Activated CD4-positive, CD25-positive, alpha-beta regulatory T cell treated with anti-CD3 and anti-CD28 coated beads, Interleukin-2, amount 50 U/mL, for 72 hours (primary cell): ENCODE data around the gene MBD6.
"Not testable (repeated sequence)": the region's sequence is repeated elsewhere in the genome, so short reads cannot be mapped to it uniquely, and the experiment has no call there.

Experiments used
- DNase-seq: peaks from one replicate; pipeline ENCODE4 v3.0.0; 2021

Gene MBD6

DNA sequence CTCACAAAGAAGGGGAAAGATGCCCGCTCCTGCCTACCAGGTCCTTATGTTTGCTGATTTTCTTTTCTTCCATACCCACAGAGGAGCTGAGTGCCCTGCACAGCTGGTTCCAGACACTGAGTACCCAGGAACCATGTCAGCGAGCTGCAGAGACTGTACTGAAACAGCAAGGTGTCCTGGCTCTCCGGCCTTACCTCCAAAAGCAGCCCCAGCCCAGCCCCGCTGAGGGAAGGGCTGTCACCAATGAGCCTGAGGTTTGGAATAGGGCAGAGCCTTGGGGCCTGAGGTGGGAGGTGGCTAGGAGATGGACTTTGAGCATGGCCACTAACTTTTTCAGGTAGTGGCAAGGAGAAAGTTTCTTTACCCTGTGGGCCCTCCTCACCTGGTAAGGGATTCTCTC, 32.5 kb upstream of the MBD6 start:
- DNase-seq = no peak

DNA sequence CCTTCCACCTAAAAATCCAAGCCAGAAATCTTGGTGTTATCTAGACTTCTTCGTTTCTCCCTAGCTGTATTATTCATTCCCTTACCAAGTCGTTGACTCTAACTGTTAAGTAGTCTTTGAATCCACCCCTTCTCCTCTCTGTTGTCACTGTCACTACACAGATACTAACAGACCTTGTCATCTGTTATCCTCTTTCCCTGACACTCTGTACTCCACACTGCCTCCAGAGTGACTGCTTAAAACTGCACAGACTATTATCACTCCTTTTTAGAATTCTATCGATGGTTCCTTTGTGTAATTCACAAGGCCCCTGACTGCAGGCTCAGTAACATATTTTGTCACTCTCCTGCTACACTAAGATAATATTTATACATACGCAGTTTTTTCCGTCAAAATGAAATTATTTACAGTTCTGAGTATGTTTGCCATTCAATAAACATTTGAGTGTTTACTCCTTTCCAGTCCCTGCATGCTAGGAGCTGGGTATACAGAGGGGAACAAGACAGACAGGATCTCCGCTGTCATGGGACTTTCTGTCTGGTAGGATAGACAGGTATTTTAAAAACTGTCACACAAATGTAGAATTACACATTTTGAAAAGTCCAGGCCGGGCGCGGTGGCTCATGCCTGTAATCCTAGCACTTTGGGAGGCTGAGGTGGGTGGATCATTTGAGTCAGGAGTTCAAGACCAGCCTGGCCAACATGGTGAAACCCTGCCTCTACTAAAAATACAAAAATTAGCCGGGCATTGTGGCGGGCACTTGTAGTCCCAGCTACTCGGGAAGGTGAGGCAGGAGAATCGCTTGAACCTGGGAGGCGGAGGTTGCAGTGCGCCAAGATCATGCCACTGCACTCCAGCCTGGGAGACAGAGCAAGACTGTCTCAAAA, 31.0 kb upstream of the MBD6 start:
- no peak for DNase-seq

DNA sequence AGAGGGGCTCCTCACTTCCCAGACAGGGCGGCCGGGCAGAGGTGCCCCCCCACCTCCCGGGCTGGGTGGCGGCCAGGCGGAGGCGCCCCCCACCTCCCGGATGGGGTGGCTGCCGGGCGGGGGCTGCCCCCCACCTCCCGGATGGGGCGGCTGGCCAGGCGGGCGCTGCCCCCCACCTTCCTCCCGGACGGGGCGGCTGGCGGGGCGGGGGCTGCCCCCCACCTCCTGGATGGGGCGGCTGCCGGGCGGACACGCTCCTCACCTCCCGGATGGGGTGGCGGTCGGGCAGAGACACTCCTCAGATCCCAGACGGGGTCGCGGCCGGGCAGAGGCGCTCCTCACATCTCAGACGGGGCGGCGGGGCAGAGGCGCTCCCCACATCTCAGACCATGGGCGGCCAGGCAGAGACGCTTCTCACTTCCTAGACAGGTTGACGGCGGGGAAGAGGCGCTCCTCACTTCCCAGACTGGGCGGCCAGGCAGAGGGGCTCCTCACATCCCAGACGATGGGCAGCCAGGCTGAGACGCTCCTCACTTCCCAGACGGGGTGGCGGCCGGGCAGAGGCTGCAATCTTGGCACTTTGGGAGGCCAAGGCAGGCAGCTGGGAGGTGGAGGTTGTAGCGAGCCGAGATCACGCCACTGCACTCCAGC, 27.4 kb upstream of the MBD6 start:
- DNase-seq = not testable (repeated sequence)

- DNase-seq = no peak
These were observed 25.8 kb upstream of the MBD6 start for GRCh38 chr12:57496822-57497221.

- DNase-seq = no peak
These were observed 25.1 kb upstream of the MBD6 start for GRCh38 chr12:57497223-57498131.

DNA sequence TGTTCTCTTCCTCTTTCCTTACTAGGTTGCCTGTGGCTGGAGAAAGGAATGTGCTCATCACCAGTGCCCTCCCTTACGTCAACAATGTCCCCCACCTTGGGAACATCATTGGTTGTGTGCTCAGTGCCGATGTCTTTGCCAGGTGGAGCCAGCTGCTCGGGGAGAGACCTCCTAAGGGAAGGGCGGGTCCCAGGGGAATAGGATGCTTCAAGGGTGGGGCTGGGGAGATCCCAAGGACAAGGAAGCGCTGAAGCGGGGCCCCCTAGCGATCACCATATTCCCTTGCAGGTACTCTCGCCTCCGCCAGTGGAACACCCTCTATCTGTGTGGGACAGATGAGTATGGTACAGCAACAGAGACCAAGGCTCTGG, 24.5 kb upstream of the MBD6 start:
- DNase-seq = no peak

GRCh38 chr12:57498571-57498970, 24.1 kb upstream of the MBD6 start:
- DNase-seq = no peak

GRCh38 chr12:57500213-57500612, 22.4 kb upstream of the MBD6 start:
- DNase-seq = no peak

GRCh38 chr12:57502311-57502969, 20.2 kb upstream of the MBD6 start:
- DNase-seq = not testable (repeated sequence)

DNA sequence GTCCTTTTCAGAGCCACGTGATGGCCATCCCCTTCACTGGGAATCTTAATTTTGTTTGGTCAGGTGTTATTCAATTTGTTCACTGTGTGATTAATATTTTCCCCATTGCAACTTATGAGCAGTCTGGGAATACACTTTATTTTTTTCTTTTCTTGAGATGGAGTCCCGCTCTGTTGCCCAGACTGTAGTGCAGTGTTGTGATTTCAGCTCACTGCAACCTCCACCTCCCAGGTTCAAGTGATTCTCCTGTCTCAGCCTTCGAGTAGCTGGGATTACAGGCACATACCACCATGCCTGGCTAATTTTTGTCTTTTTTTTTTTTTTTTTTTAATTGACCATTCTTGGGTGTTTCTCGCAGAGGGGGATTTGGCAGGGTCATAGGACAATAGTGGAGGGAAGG, 16.1 kb upstream of the MBD6 start:
- not testable (repeated sequence) for DNase-seq

GRCh38 chr12:57507796-57508195, 14.8 kb upstream of the MBD6 start:
- DNase-seq = not testable (repeated sequence)

GRCh38 chr12:57511161-57511560, 11.5 kb upstream of the MBD6 start:
- no peak for DNase-seq

GRCh38 chr12:57511588-57512325, 10.9 kb upstream of the MBD6 start:
- DNase-seq = no peak

DNA sequence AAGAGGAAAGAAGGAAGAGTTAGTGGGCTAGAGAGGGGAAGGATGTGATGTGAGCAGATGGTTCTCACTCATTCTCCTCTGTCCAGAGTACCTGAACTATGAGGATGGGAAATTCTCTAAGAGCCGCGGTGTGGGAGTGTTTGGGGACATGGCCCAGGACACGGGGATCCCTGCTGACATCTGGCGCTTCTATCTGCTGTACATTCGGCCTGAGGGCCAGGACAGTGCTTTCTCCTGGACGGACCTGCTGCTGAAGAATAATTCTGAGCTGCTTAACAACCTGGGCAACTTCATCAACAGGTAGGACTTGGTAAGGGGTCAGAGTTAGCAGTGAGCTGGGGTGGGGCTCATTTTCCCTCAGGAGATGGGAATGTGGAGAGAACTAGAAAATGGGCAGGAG, 10.0 kb upstream of the MBD6 start:
- DNase-seq = no peak

DNA sequence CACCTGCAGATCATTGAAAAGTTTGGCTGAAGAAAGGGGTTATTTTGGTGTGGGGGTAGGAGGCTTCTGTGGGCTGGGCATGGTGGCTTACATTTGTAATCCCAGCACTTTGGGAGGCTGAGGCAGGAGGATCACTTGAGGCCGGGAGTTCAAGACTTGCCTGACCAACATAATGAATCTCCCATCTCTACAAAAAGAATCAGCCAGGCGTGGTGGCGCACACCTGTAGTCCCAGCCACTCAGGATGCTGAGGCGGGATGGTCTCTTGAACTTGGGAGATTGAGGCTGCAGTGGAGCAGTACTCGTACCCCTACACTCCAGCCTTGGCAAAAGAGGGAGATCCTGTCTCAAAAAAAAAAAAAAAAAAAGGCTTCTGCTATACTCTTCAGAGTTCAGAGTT, 9.4 kb upstream of the MBD6 start:
- DNase-seq = no peak

DNA sequence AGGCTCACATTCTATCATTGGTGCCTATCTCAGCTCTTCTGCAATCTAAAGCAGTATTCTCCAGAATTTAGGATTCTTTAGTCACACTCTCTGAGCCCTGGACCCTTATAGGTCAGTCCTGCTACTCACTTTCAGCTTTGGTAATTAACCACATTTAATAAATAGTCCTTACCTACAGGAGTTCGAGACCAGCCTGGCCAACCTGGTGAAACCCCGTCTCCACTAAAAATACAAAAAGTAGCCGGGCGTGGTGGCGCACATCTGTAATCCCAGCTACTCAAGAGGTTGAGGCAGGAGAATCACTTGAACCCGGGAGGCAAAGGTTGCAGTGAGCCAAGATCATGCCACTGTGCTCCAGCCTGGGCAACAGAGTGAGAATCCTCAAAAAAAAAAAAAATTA, 8.9 kb upstream of the MBD6 start:
- not testable (repeated sequence) for DNase-seq

GRCh38 chr12:57514246-57514645, 8.4 kb upstream of the MBD6 start:
- DNase-seq = not testable (repeated sequence)

GRCh38 chr12:57514720-57515407, 7.8 kb upstream of the MBD6 start:
- no peak for DNase-seq

DNA sequence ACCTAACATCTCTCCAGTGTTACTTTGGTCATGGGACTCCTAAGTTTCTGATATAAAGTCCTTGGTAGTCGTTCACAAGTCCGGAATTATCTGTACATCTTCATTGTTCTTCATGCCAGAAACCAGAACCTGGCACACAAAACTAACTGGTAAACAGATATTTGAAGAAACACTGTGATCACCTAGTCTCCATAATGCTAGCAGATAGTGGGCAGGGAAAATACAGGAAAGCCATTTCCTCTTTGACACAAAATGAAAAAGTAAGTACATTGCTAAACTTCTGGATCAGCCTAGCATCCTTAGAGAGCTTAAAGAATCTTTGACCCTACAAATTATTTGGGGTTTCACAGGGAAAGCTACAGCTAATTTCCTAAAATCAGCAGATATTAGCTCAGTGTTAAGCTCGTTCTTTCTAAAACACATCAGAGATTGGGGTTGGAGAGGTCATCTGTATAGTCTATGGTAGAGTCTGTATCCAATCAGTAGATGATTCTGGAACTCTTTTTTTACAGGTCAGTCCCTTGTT, 7.2 kb upstream of the MBD6 start:
- DNase-seq = no peak

- DNase-seq = no peak
These were observed 6.6 kb upstream of the MBD6 start for GRCh38 chr12:57515934-57516541.
